ENCODE data around the gene EXOG. TPM values are rescaled to one million over a fixed set of nuclear protein-coding genes. Genes with fewer than 3 reads are reported as not detected.

EXOG gene
- total RNA-seq, 2 donors from 2014 or later, result 22.0 to 22.8 TPM

GRCh38 chr3:38524141-38524739 is 28.1 kb downstream of the EXOG start:
- peaks cover 9 to 11% of the 10 kb centered on the region in 2 donors for H3K36me3 Mint-ChIP-seq
- H3K9me3 Mint-ChIP-seq, result no peaks in the 10 kb centered on the region
- H3K27ac Mint-ChIP-seq, result no peak overlapping the region
- no peak for ATAC-seq
- DNase-seq (ENCODE audit: low spot score in 2 of 2), result no peak

DNA sequence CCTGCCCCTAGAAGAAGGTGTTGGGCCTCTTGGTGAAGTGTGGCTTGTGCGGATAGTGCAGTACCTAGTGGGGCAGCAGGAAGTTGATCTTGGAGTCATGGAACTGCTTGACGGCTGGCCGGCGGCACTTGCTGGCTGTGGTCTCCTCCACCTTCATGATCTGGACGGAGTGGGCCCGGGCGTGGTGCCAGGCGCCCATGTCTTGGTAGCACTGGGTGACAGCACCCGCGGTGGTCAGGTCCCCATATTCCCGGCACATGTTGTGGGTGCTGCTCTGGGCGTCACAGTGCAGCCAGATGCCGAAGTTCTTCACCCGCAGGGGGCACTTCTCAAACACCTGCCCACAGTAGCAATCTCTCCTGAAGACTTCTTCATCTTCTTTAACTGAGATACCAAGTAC is 30.7 kb downstream of the EXOG start:
- DNase-seq (ENCODE audit: low spot score in 2 of 2) (no peak), ATAC-seq (no peak)
- no peaks in the 10 kb centered on the region for H3K9me3 Mint-ChIP-seq
- no peak overlapping the region for H3K27ac Mint-ChIP-seq
- peaks cover 9 to 11% of the 10 kb centered on the region in 2 donors for H3K36me3 Mint-ChIP-seq

GRCh38 chr3:38528457-38528856 is 32.3 kb downstream of the EXOG start:
- no peaks in the 10 kb centered on the region for H3K9me3 Mint-ChIP-seq
- ATAC-seq (peak in 1 of 2 donors; percentile 28), DNase-seq (ENCODE audit: low spot score in 2 of 2) (no peak)
- peak overlapping the region in 1 of 2 donors; percentile 11 for H3K27ac Mint-ChIP-seq
- peaks cover 9 to 11% of the 10 kb centered on the region in 2 donors for H3K36me3 Mint-ChIP-seq

GRCh38 chr3:38532529-38532928 is 36.4 kb downstream of the EXOG start:
- no peaks in the 10 kb centered on the region for H3K9me3 Mint-ChIP-seq
- ATAC-seq (no peak), DNase-seq (ENCODE audit: low spot score in 2 of 2) (no peak)
- peaks cover 4 to 8% of the 10 kb centered on the region in 2 donors for H3K36me3 Mint-ChIP-seq
- H3K27ac Mint-ChIP-seq, result no peak overlapping the region

- H3K36me3 Mint-ChIP-seq, result peaks cover 4 to 8% of the 10 kb centered on the region in 2 donors
- no peak for ATAC-seq
- no peak for DNase-seq (ENCODE audit: low spot score in 2 of 2)
- H3K27ac Mint-ChIP-seq, result no peak overlapping the region
- H3K9me3 Mint-ChIP-seq, result no peaks in the 10 kb centered on the region
Measured at GRCh38 chr3:38533285-38533976, 37.3 kb downstream of the EXOG start.

DNA sequence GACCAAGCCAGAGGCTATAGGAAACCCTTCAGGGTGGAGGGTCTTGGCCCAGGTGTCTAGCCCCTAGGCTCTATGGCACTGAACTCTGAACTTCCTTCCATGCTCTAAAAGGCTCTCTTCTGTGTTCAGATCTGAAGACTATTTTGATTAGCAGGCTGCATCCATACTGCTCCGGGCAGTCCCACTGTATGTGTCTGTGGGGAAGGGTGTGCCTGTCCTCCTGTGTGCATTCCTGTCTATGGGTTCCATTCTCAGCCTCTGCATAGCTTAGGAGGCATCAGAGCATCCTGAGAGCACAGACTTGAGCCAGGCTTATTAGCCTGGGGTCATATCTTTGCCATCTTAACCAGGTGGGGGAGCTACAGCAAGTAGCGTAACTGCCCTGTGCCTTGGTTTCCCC is 38.0 kb downstream of the EXOG start:
- Mint-ChIP-seq H3K36me3 (peaks cover 4 to 8% of the 10 kb centered on the region in 2 donors), H3K9me3 (no peaks in the 10 kb centered on the region)

DNA sequence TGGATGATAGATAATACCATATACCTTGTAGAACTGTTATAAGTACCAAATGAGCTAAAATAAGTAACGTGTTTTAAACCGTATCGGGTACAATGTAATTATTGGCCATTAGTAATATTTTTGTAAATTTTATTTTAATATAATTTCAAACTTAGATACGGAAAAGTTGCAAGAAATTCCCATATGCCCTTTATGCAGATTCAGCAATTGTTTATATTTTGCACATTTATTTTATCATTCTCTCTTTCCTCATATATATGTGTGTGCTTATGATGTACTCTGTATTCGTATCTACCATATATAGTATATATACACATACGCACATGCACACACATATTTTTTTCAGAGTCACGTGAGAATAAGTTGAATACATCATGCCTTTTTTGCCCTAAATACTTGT is 38.5 kb downstream of the EXOG start:
- ATAC-seq (no peak), DNase-seq (ENCODE audit: low spot score in 2 of 2) (no peak)
- Mint-ChIP-seq H3K27ac (no peak overlapping the region), H3K9me3 (no peaks in the 10 kb centered on the region), H3K36me3 (peaks cover 4 to 8% of the 10 kb centered on the region in 2 donors)

More for the DNA sequence above, 38.0 kb downstream of the EXOG start:
- H3K27ac Mint-ChIP-seq, result no peak overlapping the region
- ATAC-seq, result no peak
- DNase-seq (ENCODE audit: low spot score in 2 of 2), result no peak

DNA sequence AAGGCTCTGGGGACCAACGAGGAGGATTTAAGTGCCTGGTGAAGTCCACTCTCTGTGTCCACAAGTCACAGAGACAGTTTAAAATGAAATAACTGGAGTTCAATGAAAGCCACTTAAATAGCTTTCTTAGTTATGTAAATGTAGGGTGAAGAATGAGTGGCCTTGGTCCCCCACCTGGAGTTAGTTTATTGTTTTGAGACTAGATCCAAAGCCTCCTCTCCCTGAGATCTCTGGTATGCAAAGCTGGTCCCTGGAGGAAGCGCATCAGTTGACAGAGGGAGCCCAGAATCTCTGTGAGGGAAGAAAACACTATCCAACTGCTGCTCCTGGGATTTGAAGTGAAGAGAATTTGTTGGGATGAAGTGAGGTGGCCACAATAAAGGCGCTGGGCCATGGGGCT is 40.5 kb downstream of the EXOG start:
- no peaks in the 10 kb centered on the region for H3K9me3 Mint-ChIP-seq
- peak overlapping the region in 1 of 2 donors; percentile 43 for H3K27ac Mint-ChIP-seq
- ATAC-seq (no peak), DNase-seq (ENCODE audit: low spot score in 2 of 2) (no peak)
- peaks cover 4 to 8% of the 10 kb centered on the region in 2 donors for H3K36me3 Mint-ChIP-seq

DNA sequence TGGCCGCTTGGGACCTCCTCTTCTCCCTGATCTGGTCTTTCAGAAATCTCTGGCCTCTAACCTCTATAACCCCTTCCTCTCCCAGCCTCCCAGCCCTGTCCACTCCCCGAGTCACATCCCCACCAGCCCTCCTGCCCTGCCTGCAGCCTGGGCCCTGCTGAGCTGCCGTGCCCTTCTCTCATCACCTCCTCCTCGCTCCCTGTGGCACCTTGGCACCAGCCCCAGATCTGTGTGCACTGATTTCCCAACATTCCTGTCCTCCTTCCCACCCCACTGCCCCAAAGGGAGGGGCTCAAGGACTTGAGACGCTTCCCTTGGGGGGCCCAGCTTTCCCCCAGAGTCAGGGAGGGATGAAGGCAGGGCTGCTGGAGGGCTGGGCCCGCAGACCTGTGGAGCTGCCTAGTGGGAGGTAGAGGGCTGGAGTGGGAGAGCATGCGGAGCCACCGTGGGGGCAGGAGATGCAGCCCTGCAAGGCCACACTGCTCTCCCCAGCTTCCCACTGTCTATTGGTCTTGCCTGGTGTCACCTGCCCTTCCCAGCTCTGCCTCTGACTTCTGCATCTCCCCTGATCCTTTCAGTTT is 42.7 kb downstream of the EXOG start:
- DNase-seq (ENCODE audit: low spot score in 2 of 2) (no peak), ATAC-seq (no peak)
- H3K36me3 Mint-ChIP-seq, result peaks cover 4 to 8% of the 10 kb centered on the region in 2 donors
- no peaks in the 10 kb centered on the region for H3K9me3 Mint-ChIP-seq
- peak overlapping the region; percentile 24 to 61 for H3K27ac Mint-ChIP-seq

DNA sequence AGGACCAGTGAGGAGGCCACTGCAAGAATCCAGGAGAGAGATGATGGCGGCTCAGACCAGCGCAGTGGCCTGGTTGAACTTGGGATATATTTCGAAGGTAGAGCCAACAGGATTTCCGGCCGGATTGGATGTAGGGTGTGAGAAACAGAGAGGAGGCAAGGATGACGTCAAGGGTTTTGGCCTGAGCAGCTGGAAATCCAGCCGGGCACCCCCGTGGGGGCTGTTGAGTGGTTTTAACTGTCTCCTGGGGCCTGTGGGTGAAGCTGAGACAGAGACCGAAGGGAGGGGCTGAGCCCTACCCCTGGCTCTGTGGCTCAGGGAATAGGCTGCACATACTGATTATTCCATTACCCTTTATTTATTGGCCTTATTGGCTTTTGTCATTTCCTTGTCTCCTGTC is 45.7 kb downstream of the EXOG start:
- ATAC-seq, result no peak
- H3K9me3 Mint-ChIP-seq, result no peaks in the 10 kb centered on the region
- no peaks in the 10 kb centered on the region for H3K36me3 Mint-ChIP-seq
- H3K27ac Mint-ChIP-seq, result peak overlapping the region in 1 of 2 donors; percentile 61
- no peak for DNase-seq (ENCODE audit: low spot score in 2 of 2)

DNA sequence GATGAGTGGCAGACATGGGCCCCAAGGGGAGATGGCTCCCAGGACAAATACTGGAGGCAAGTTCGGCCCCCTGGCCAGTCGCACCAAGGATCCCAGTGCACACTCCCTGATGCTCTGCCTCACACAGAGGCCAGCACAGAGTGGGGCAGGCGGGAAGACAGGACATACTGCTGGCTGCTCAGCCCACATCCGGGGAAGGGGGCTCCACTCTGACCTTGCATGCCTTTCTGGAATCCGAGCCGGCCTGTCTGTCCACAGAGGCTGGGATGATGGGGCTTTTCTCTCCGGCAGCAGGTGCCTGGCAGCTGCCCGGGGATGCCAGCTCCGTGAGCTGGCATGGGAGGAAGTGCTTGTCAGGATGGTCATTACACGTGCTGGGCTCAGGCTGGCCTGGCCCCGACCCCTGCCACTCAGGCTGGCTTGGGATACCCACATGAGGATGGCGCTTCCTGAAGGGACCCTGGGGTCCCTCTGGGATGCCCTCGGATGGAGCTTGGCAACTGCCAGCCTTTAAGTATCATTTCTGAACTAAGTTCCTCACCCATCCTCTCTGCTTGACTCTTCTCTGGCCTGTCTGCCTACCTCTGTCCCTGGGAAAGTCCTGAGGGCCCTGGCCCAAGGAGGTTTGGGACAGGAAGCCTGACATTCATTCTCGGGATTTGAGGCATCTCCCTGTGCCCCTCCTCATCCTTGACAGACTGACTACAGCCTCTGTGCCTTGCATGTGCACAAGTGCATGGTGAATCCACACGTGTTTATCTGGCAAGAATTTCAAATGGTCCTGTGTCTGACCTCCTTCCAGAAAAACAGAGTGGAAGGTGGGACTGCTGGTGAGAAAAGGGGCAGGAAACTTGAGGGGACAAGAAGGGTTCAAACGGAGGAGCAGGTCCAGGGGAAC is 46.5 kb downstream of the EXOG start:
- Mint-ChIP-seq H3K36me3 (no peaks in the 10 kb centered on the region), H3K9me3 (no peaks in the 10 kb centered on the region), H3K27ac (no peak overlapping the region)

GRCh38 chr3:38543586-38543985 is 47.4 kb downstream of the EXOG start:
- ATAC-seq, result no peak
- no peak overlapping the region for H3K27ac Mint-ChIP-seq
- no peaks in the 10 kb centered on the region for H3K9me3 Mint-ChIP-seq
- H3K36me3 Mint-ChIP-seq, result no peaks in the 10 kb centered on the region
- no peak for DNase-seq (ENCODE audit: low spot score in 2 of 2)

More for the DNA sequence above, 46.5 kb downstream of the EXOG start:
- DNase-seq (ENCODE audit: low spot score in 2 of 2) (no peak), ATAC-seq (no peak)

GRCh38 chr3:38544926-38545325 is 48.8 kb downstream of the EXOG start:
- no peak for ATAC-seq
- DNase-seq (ENCODE audit: low spot score in 2 of 2), result no peak
- no peak overlapping the region for H3K27ac Mint-ChIP-seq
- no peaks in the 10 kb centered on the region for H3K36me3 Mint-ChIP-seq
- H3K9me3 Mint-ChIP-seq, result no peaks in the 10 kb centered on the region

- Mint-ChIP-seq H3K36me3 (no peaks in the 10 kb centered on the region), H3K27ac (peak overlapping the region in 1 of 2 donors; percentile 53), H3K9me3 (no peaks in the 10 kb centered on the region)
- ATAC-seq, result no peak
- DNase-seq (ENCODE audit: low spot score in 2 of 2), result no peak
Measured at GRCh38 chr3:38545550-38545949, 49.4 kb downstream of the EXOG start.

GRCh38 chr3:38545983-38546382 is 49.8 kb downstream of the EXOG start:
- H3K27ac Mint-ChIP-seq, result peak overlapping the region in 1 of 2 donors; percentile 13
- no peaks in the 10 kb centered on the region for H3K9me3 Mint-ChIP-seq
- no peaks in the 10 kb centered on the region for H3K36me3 Mint-ChIP-seq
- no peak for ATAC-seq
- no peak for DNase-seq (ENCODE audit: low spot score in 2 of 2)

DNA sequence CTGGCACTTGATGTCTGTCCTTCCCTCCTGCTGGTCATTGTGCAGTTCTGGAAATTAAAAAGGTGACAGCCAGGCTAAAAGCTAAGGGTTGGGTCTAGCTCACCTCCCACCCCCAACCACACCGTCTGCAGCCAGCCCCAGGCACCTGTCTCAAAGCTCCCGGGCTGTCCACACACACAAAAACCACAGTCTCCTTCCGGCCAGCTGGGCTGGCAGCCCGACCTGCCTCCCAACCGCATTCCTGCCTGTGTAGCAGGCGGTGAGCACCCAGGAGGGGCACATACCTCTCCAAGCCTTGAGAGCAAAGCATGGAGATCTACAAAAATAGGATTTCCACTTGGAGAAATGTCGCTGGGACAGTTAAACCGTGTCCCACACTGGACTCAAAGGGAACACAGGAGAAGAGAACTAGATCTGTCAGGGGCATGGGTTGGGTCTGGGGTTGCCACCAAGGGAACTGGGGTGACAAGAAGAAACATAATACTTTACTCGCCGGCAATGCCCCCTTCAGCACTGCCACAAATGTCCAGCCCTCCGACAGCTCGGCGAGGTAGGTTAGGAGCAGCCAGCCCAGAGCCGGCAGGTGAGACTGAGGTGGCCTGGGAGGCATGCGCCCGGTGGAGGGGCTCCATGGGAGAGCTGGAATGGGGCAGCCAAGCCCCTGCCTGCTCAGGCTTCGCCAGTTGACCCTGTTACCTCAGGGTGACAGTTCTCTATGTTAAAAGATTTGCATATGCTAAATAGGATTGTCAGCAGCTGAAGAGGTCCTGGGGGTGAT is 52.2 kb downstream of the EXOG start:
- DNase-seq (ENCODE audit: low spot score in 2 of 2) (no peak), ATAC-seq (no peak)
- no peaks in the 10 kb centered on the region for H3K36me3 Mint-ChIP-seq
- H3K27ac Mint-ChIP-seq, result no peak overlapping the region
- no peaks in the 10 kb centered on the region for H3K9me3 Mint-ChIP-seq
